ENCODE measurements around the gene PRKCE.

Gene PRKCE

GRCh38 chr2:45814951-45815621 is 163.6 kb downstream of the PRKCE start:
- DNase-seq, result no peak

- DNase-seq, result no peak
Observed at GRCh38 chr2:45816272-45816671, 164.8 kb downstream of the PRKCE start.

GRCh38 chr2:45818591-45818990 is 167.1 kb downstream of the PRKCE start:
- DNase-seq, result no peak

- no peak for DNase-seq
Observed at GRCh38 chr2:45820048-45820447, 168.6 kb downstream of the PRKCE start.

- no peak for DNase-seq
Observed at GRCh38 chr2:45821558-45822271, 170.2 kb downstream of the PRKCE start.

GRCh38 chr2:45822272-45822630 is 170.8 kb downstream of the PRKCE start:
- DNase-seq, result no peak

- DNase-seq, result peak; percentile 27
Observed at GRCh38 chr2:45823723-45824206, 172.3 kb downstream of the PRKCE start.

GRCh38 chr2:45825001-45825651 is 173.7 kb downstream of the PRKCE start:
- no peak for DNase-seq

- DNase-seq, result no peak
Observed at GRCh38 chr2:45826460-45826859, 175.0 kb downstream of the PRKCE start.

- no peak for DNase-seq
Observed at GRCh38 chr2:45826884-45827635, 175.6 kb downstream of the PRKCE start.

- DNase-seq, result no peak
Observed at GRCh38 chr2:45830322-45830721, 178.8 kb downstream of the PRKCE start.

- DNase-seq, result no peak
Observed at GRCh38 chr2:45833301-45833967, 182.0 kb downstream of the PRKCE start.

GRCh38 chr2:45833968-45834344 is 182.5 kb downstream of the PRKCE start:
- no peak for DNase-seq

- DNase-seq, result no peak
Observed at GRCh38 chr2:45834372-45834771, 182.9 kb downstream of the PRKCE start.

- no peak for DNase-seq
Observed at GRCh38 chr2:45834858-45835257, 183.4 kb downstream of the PRKCE start.

- no peak for DNase-seq
Observed at GRCh38 chr2:45836316-45836715, 184.8 kb downstream of the PRKCE start.

- DNase-seq, result no peak
Observed at GRCh38 chr2:45836740-45837139, 185.3 kb downstream of the PRKCE start.

GRCh38 chr2:45837812-45838341 is 186.4 kb downstream of the PRKCE start:
- no peak for DNase-seq

- peak; percentile 84 for DNase-seq
Observed at GRCh38 chr2:45839508-45840251, 188.2 kb downstream of the PRKCE start.

- no peak for DNase-seq
Observed at GRCh38 chr2:45840481-45840880, 189.0 kb downstream of the PRKCE start.

GRCh38 chr2:45841752-45842407 is 190.4 kb downstream of the PRKCE start:
- peak; percentile 27 for DNase-seq
